HepG2 (cell line): ENCODE results near the gene VSIR. TPM values are rescaled to one million over a fixed set of nuclear protein-coding genes. Genes with fewer than 3 reads are reported as not detected.

Experiments
- ATAC-seq: fragments of 200-7000 bp; cut with Tn5 transposase; 3 replicates; pipeline ENCODE4 v1.9.1; 2020; ENCODE audit warnings: mild to moderate bottlenecking, moderate library complexity
- BruUV-seq: library from RNA; stranded (reverse); fragments of 400-500 nt; replicated peaks from 2 replicates; lab custom pipeline; 2021; lab: Mats Ljungman, UMichigan
- CTCF ChIA-PET: fragments of 300-600 bp; formaldehyde crosslinking; extraction: SDS; loops from one replicate; lab custom pipeline; 2021; ENCODE audit warnings: low total read pairs, inconsistent platforms, low intra/inter-chr PET ratio; lab: Yijun Ruan, JAX
- POLR2A ChIA-PET: fragments of 350-600 bp; sonication (Branson Sonifier 250); formaldehyde crosslinking; loops from one replicate; lab custom pipeline; 2020; ENCODE audit warnings: antibody characterized with exemption, inconsistent platforms; lab: Yijun Ruan, JAX
- DNase-seq: peaks from one replicate; pipeline ENCODE4 v3.0.0-alpha.2; 2015; ENCODE audit warnings: low spot score
- FAIRE-seq: peaks from 3 replicates; lab custom pipeline; 2011; peaks lifted over from hg19 to GRCh38; lab: Jason Lieb, UNC
- H2AFZ ChIP-seq: one replicate; pipeline ENCODE4 v1.6.1; 2011; ENCODE audit warnings: low read length, inconsistent platforms
- H3K27ac ChIP-seq: fragments of 300-600 bp; 3 replicates; pipeline ENCODE4 v1.8.0; 2011; ENCODE audit warnings: mixed run types, mild to moderate bottlenecking, mixed read lengths, low read length, inconsistent platforms; ENCODE audit not compliant: insufficient read depth; ENCODE audit errors: extremely low read length
- H3K27me3 ChIP-seq, 2 experiments: fragments of 200-600 bp in 1 of 2; 2 replicates in 1 of 2; 3 replicates in 1 of 2; pipeline versions ENCODE4 v1.6.0 to v1.8.0; 2011; ENCODE audit warnings: low read length in 2 of 2, mild to moderate bottlenecking in 2 of 2, moderate library complexity in 2 of 2, inconsistent platforms in 1 of 2; ENCODE audit not compliant: insufficient read depth in 2 of 2, control insufficient read depth in 1 of 2
- H3K36me3 ChIP-seq, 2 experiments: fragments of 200-600 bp in 1 of 2; replicated peaks in 1 of 2; 2 replicates in 1 of 2; 3 replicates in 1 of 2; pipeline versions ENCODE4 v1.5.1 to v1.8.0; 2011; ENCODE audit warnings: low read length in 2 of 2, inconsistent platforms in 1 of 2; ENCODE audit not compliant: insufficient read depth in 2 of 2, control insufficient read depth in 1 of 2
- H3K4me1 ChIP-seq: 2 replicates; pipeline ENCODE4 v1.5.1; 2012; ENCODE audit warnings: low read length, inconsistent platforms; ENCODE audit not compliant: insufficient read depth
- H3K4me2 ChIP-seq: 2 replicates; pipeline ENCODE4 v1.6.0; 2011; ENCODE audit warnings: low read depth, low read length, inconsistent platforms
- H3K4me3 ChIP-seq, 3 experiments: fragments of 200-600 bp in 1 of 3; sonication (generic), shearing (Covaris generic) in 1 of 3; replicated peaks in 1 of 3; 2 replicates each; pipeline ENCODE4 v1.5.1; 2011 to 2016; ENCODE audit warnings: low read length in 3 of 3, inconsistent platforms in 2 of 3, low read depth in 2 of 3, mild to moderate bottlenecking in 2 of 3, control low read depth in 1 of 3, mixed read lengths in 1 of 3; ENCODE audit not compliant: insufficient read depth in 1 of 3
- H3K79me2 ChIP-seq: one replicate; pipeline ENCODE4 v1.6.1; 2011; ENCODE audit warnings: low read length, inconsistent platforms; ENCODE audit not compliant: insufficient read depth
- H3K9ac ChIP-seq: 2 replicates; pipeline ENCODE4 v1.6.0; 2011; ENCODE audit warnings: mild to moderate bottlenecking, low read depth, low read length, inconsistent platforms; ENCODE audit not compliant: insufficient read depth
- H3K9me3 ChIP-seq: 2 replicates; pipeline ENCODE4 v1.5.1; 2012; ENCODE audit warnings: mild to moderate bottlenecking, low read length
- H4K20me1 ChIP-seq: 2 replicates; pipeline ENCODE4 v1.6.0; 2011; ENCODE audit warnings: inconsistent platforms, mild to moderate bottlenecking, low read length, moderate library complexity; ENCODE audit not compliant: insufficient read depth
- ATF6 ChIP-seq: sonication (generic); formaldehyde crosslinking; conservative IDR thresholded peaks from 2 replicates; pipeline ENCODE4 v1.4.0; 2020; ENCODE audit warnings: missing genetic modification reagents
- CEBPG ChIP-seq: IDR thresholded peaks from 2 replicates; pipeline ENCODE4 v1.6.1; 2016
- DNMT3B ChIP-seq: conservative IDR thresholded peaks from 2 replicates; pipeline ENCODE4 v1.6.1; 2016; ENCODE audit warnings: missing biosample characterization, control low read depth
- ISL2 ChIP-seq: sonication (generic); formaldehyde crosslinking; IDR thresholded peaks from 2 replicates; pipeline ENCODE4 v1.5.0; 2020; ENCODE audit warnings: missing genetic modification reagents
- KLF6 ChIP-seq: IDR thresholded peaks from 2 replicates; pipeline ENCODE4 v1.8.0; 2016; ENCODE audit warnings: missing biosample characterization, missing genetic modification reagents
- MBD4 ChIP-seq: IDR thresholded peaks from 2 replicates; pipeline ENCODE4 v1.6.1; 2012; ENCODE audit warnings: low read length, inconsistent platforms, borderline replicate concordance
- SAFB2 ChIP-seq: sonication (generic); formaldehyde crosslinking; IDR thresholded peaks from 2 replicates; pipeline ENCODE4 v1.5.1; 2020; ENCODE audit warnings: missing genetic modification reagents, low read depth, mild to moderate bottlenecking, borderline replicate concordance
- SIX1 ChIP-seq: sonication (generic); formaldehyde crosslinking; IDR thresholded peaks from 2 replicates; pipeline ENCODE4 v1.4.0; 2020; ENCODE audit warnings: missing genetic modification reagents, borderline replicate concordance
- SNAPC2 ChIP-seq: sonication (generic); formaldehyde crosslinking; IDR thresholded peaks from 2 replicates; pipeline ENCODE4 v1.8.1; 2022; ENCODE audit warnings: mild to moderate bottlenecking, missing genetic modification reagents
- TRAFD1 ChIP-seq: sonication (generic); formaldehyde crosslinking; IDR thresholded peaks from 2 replicates; pipeline ENCODE4 v1.5.1; 2020; ENCODE audit warnings: missing genetic modification reagents, mild to moderate bottlenecking, borderline replicate concordance
- ZBTB34 ChIP-seq: sonication (generic); formaldehyde crosslinking; IDR thresholded peaks from 2 replicates; pipeline ENCODE4 v1.8.0; 2022; ENCODE audit warnings: mild to moderate bottlenecking, missing genetic modification reagents
- ZMYM3 ChIP-seq: sonication (generic); formaldehyde crosslinking; IDR thresholded peaks from 2 replicates; pipeline ENCODE4 v1.5.1; 2020; ENCODE audit warnings: mild to moderate bottlenecking, missing genetic modification reagents
- ZMYM4 ChIP-seq: sonication (generic); formaldehyde crosslinking; IDR thresholded peaks from 2 replicates; pipeline ENCODE4 v1.8.1; 2023; ENCODE audit warnings: mild to moderate bottlenecking, missing genetic modification reagents
- ZNF3 ChIP-seq: IDR thresholded peaks from 2 replicates; pipeline ENCODE4 v1.7.0; 2017; ENCODE audit warnings: inconsistent platforms
- ZNF430 ChIP-seq: sonication (generic); formaldehyde crosslinking; IDR thresholded peaks from 2 replicates; pipeline ENCODE4 v1.9.0; 2021; ENCODE audit warnings: mild to moderate bottlenecking, missing genetic modification reagents
- ZNF446 ChIP-seq: sonication (generic); formaldehyde crosslinking; IDR thresholded peaks from 2 replicates; pipeline ENCODE4 v1.5.0; 2020; ENCODE audit warnings: mild to moderate bottlenecking, missing genetic modification reagents
- ZNF691 ChIP-seq: sonication (generic); formaldehyde crosslinking; IDR thresholded peaks from 2 replicates; pipeline ENCODE4 v1.4.0; 2020; ENCODE audit warnings: missing genetic modification reagents, low read depth, mild to moderate bottlenecking, borderline replicate concordance
- ZSCAN25 ChIP-seq: sonication (generic); formaldehyde crosslinking; IDR thresholded peaks from 2 replicates; pipeline ENCODE4 v1.8.0; 2022; ENCODE audit warnings: mild to moderate bottlenecking, missing genetic modification reagents
- WGBS: methylation state at CpG from one replicate; pipeline ENCODE4 v1.1.6; 2017; ENCODE audit warnings: low lambda C conversion rate; 5-methylcytosine and 5-hydroxymethylcytosine counted together
- in situ Hi-C: cut with HindIII; loops from 2 replicates; pipeline ENCODE4 v1.10.0; 2017; ENCODE audit warnings: low pct_unique_long_range_greater_than_20kb; ENCODE audit not compliant: extremely low pct_ligation_motif_present
- intact Hi-C: fragments of 100-400 bp; cut with micrococcal nuclease; formaldehyde crosslinking; loops from one replicate; pipeline ENCODE4 v1.10.0; 2022; ENCODE audit not compliant: unreplicated experiment
- polyA plus RNA-seq, 8 experiments: library from polyadenylated mRNA; depleted of rRNA in 3 of 8; stranded (reverse) in 7 of 8; unstranded in 1 of 8; fragments of >200 nt; fragmentation: Illumina TruSeq in 4 of 8; extraction: Trizol in 4 of 8; gene quantifications; 2 replicates each; pipeline versions ENCODE4 v1.2.1 to v1.2.3, GENCODE V29; 2011 to 2016; ENCODE audit warnings: low read depth in 4 of 8, missing spikeins in 1 of 8, mixed read lengths in 1 of 8; ENCODE audit not compliant: insufficient read depth in 1 of 8
- total RNA-seq, 5 experiments: library from RNA; depleted of rRNA; stranded (reverse); fragments of >200 nt; fragmentation: Illumina TruSeq; extraction: Trizol; gene quantifications; 2 replicates each; pipeline ENCODE4 v1.2.3, GENCODE V29; 2016; ENCODE audit warnings: low read depth in 1 of 5
- TF ChIP-seq, protein P1 (sequence below): sonication (generic); formaldehyde crosslinking; IDR thresholded peaks from 2 replicates; pipeline ENCODE4 v1.4.0; 2020; ENCODE audit warnings: missing genetic modification reagents

The VSIR gene
- total and polyA plus RNA-seq, 2 of the 13 experiments (the other 11 are each of a cell fraction or from before 2014, with no cell fraction given): 0.44 to 3.2 TPM

- TF ChIP-seq ZSCAN25 (CRISPR knock-in tag): no peak
- no peak for TF ChIP-seq MBD4
- no peak for TF ChIP-seq TRAFD1
- no peak for TF ChIP-seq ZNF446 (CRISPR knock-in tag)
- TF ChIP-seq, all 625 proteins: peak for 0
Measured at GRCh38 chr10:71714592-71714991, 58.7 kb downstream of the VSIR start (continued).

DNA sequence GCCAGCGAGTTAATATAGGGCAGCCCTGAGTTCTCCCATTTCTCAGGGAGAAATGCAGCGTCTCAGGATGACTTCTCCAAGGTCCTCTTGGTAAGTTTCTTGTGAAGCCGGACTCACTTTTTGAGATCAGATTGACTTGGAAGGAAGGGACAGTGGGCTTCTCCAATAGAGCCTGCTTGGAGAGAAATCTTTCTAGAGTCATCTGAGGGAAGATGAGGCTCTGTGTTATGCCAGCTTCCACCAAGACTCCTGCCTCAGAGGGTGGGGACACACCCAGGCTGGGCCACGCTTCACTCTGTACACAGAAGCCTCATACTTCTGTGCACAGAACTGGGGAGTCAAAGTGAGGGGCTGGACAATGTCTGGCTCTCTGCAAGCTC is 59.3 kb downstream of the VSIR start:
- Histone ChIP-seq H3K27me3 (peaks cover 11 to 47% of the 10 kb centered on the region in 2 experiments), H3K9ac (no peak overlapping the region), H3K4me2 (no peak overlapping the region), H3K27ac (no peak overlapping the region), H2AFZ (no peak overlapping the region), H3K4me1 (no peaks in the 10 kb centered on the region), H4K20me1 (no peaks in the 10 kb centered on the region), H3K36me3 (no peaks in the 10 kb centered on the region), H3K79me2 (no peaks in the 10 kb centered on the region), H3K9me3 (no peaks in the 10 kb centered on the region), H3K4me3 (no peak overlapping the region)
- ATAC-seq: no peak
- POLR2A ChIA-PET: no interaction called here
- in situ Hi-C loops: no loop called here
- intact Hi-C loops: no loop called here
- CTCF ChIA-PET: no interaction called here
- BruUV-seq: no TSS peak
- 55% methylated on average over 3 of the region's 4 CpGs for WGBS
- DNase-seq: no peak
- no peak for FAIRE-seq
- TF ChIP-seq, protein P1, sequence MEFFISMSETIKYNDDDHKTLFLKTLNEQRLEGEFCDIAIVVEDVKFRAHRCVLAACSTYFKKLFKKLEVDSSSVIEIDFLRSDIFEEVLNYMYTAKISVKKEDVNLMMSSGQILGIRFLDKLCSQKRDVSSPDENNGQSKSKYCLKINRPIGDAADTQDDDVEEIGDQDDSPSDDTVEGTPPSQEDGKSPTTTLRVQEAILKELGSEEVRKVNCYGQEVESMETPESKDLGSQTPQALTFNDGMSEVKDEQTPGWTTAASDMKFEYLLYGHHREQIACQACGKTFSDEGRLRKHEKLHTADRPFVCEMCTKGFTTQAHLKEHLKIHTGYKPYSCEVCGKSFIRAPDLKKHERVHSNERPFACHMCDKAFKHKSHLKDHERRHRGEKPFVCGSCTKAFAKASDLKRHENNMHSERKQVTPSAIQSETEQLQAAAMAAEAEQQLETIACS (CRISPR knock-in tag): no peak
- TF ChIP-seq DNMT3B (CRISPR knock-in tag): no peak
- no peak for TF ChIP-seq CEBPG (CRISPR knock-in tag)
- TF ChIP-seq KLF6 (CRISPR knock-in tag): no peak
- TF ChIP-seq SIX1 (CRISPR knock-in tag): no peak
- no peak for TF ChIP-seq ZNF691 (CRISPR knock-in tag)
- TF ChIP-seq ISL2: no peak
- no peak for TF ChIP-seq ZNF430 (CRISPR knock-in tag)
- TF ChIP-seq SNAPC2 (CRISPR knock-in tag): no peak
- TF ChIP-seq SAFB2: no peak
- no peak for TF ChIP-seq ZNF3 (CRISPR knock-in tag)
- no peak for TF ChIP-seq ATF6 (CRISPR knock-in tag)
- no peak for TF ChIP-seq ZMYM3 (CRISPR knock-in tag)
- no peak for TF ChIP-seq ZBTB34 (CRISPR knock-in tag)
- TF ChIP-seq ZMYM4: no peak
